NOMO-1 treated with DMSO at 0.1 percent for 48 hours (cell line): ENCODE results near the gene EMP3.
"Not testable (repeated sequence)": the region's sequence is repeated elsewhere in the genome, so short reads cannot be mapped to it uniquely, and the experiment has no call there.

Source experiments
- DNase-seq: peaks from one replicate; lab custom pipeline; 2025; ENCODE audit not compliant: unreplicated experiment; lab: John Stamatoyannopoulos, UW

EMP3 gene, protein sequence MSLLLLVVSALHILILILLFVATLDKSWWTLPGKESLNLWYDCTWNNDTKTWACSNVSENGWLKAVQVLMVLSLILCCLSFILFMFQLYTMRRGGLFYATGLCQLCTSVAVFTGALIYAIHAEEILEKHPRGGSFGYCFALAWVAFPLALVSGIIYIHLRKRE

DNA sequence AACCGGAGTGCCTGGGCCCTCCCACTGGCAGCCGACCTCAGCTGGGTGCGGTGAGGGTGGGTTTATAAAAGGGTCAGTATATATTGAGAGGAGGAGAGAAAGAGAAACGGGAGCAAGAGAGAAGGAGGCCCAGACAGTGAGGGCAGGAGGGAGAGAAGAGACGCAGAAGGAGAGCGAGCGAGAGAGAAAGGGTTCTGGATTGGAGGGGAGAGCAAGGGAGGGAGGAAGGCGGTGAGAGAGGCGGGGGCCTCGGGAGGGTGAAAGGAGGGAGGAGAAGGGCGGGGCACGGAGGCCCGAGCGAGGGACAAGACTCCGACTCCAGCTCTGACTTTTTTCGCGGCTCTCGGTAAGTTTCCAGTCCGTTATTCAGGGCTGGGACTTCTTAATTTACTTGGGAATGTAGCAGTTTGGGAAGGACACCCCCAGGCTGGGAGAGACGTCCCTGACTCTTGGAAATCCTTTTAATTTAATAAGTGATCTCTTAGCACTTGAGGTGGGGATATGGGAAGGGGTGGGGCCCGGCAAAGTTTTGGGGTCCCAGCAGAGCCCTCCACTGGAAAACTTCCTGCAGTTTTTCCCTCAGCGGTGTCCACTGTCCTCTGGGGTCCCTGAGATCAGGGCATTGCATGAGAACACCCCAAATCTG lies at the start of gene EMP3:
TSS of gene EMP3 (plus strand) at position 288 of the 646 bp plus-strand sequence. CDS start 1,293 bp downstream, outside the sequence.
- peak; percentile 91 for DNase-seq

DNA sequence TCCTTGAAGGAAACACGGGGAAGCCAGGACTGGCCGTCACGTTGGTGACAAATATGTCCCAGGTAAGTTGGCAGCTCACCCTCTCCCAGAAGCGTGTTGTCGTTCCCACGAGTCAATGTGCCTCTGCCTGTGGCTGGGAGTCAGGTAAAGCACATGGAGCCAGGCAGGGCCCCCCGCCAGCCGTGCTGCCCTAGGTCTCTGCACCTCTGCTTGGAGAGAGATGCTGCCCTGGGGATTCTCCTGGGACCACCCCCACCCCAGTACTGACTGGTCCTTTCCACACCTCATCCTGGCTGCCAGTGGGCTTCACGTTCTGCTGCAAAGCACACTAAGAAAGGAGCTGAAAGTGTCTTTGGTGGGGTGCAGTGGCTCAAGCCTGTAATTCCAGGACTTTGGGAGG lies 45.6 kb upstream of the EMP3 start:
- DNase-seq: no peak

DNA sequence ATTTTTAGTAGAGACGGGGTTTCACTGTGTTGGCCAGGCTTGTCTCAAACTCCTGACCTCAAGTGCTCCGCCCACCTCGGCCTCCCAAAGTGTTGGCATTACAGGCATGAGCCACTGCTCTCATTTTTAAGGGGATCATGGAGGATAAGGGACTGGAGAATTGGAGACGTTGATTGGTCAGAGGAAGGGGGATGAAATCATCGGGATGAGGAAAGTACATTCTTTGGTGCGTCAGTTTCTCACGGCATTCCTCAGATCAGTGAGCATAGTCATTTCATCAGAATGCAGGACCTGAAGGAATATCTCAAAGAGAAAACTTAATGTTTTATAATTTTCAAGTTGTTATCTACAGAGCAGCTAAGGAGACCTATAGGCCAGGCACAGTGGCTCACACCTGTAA lies 41.4 kb upstream of the EMP3 start:
- DNase-seq: no peak

DNA sequence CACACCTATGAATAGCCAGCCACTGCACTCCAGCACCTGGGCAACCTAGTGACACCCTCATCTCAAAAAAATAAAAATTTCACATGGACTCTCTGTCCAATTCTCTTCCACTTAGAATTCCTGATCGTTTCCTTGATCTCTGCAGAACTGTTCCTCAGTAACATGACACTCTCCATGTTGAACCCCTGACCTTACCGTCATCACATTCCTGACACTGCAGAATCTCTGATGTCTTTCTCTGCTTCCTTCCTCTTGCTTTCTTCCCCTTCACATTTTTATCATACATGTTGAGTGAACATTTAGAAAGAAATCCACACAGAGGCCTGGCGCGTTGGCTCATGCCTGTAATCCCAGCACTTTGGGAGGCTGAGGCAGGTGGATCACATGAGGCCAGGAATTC lies 40.5 kb upstream of the EMP3 start:
- DNase-seq: no peak

DNA sequence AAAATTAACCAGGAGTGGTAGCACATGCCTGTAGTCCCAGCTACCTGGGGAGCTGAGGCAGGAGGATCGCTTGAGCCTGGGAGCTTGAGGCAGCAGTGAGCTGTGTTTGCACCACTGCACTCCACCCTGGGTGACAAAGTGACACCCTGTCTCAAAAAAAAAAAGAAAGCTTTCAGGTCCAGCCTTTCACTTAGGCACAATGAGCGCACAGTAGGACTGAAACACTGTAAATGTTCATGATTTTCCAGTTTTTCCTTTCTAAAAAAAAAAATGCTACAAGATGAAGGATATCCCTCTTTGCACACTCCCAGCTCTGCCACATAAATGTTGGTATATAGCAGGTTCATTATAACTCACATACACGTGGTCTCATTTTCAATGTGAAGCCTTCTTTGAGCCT lies 37.6 kb upstream of the EMP3 start:
- no peak for DNase-seq

DNA sequence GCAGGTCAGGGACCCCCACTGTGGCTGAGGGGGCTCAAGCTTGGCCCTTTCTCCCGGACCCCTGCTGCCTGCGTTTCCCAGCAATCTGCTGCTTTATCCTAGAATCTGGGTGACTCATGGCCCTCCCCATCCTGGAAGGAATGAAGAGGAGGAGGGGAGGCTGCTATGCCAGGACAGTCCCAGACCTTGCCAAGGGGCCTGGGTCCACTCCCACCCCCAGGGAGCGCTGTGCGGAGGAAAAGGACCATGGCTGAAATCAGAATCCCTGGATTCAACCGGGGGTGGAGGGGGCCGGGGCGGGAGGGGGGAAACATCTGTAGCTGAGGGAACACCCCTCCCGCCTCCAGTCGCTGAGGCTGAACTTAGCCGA lies 35.0 kb upstream of the EMP3 start:
- no peak for DNase-seq

DNA sequence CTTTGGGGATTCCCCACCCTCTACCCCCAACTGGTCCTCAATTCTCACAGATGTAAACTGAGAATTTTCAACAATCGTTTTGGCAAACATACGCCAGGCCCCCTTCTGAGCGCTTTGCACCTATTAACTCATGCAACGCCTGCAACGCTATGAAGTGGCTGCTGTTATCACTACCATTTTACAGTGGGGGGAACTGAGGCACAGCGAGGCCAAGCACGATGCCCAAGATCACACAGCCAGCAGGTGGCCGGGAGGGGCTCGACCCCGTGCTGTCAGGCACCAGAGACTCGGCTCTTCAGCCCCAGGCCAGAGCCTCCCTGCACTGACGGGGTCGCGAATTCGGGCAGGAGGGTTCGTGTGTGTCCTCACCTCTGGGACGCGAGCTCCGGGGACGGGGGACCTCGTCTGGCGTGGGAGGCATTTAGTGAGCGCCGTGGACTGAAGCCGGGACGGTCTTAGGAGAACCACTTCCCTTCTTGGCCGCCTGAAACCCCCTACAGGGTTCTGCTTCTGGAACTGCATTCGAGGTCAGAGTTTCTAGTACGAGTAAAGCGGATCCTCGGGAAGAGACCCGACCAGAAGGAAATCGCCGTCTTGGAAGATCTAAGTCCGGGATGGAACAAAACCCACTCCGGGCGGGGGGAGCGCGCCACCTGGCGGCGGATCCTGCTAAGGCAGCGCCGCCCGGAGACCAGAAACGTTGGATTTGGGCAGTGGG lies 34.4 kb upstream of the EMP3 start:
- peak; percentile 31 for DNase-seq

DNA sequence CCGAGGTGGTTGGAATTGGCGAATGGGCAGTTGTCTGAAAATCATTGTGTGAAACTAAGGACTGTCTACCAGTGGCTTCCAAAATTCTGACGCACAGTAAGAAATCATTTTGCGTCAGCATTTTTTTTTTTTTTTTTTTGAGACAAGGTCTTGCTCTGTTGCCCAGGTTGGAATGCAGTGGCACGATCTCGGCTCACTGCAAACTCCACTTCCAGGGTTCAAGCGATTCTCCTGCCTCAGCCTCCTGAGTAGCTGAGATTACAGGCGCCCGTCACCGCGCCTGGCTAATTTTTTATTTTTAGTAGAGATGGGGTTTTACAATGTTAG lies 33.9 kb upstream of the EMP3 start:
- not testable (repeated sequence) for DNase-seq

DNA sequence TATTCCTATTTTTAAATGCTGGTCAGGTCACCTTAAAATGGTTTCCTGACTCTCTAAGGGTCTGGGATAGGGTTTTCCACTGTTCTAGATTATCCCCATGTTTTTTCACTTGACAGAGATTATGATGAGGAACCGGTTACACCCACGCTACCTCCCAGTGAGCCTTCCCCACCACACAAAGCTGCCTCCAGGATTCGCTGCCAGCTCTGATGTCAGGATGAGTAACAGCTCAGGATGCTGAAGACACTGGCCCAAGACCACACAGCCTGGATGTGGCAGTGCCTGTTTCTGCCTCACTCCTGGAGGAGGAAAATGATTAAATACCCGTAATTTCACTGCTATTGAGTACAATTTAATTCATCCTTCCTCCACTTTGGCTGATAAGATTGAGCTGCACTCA lies 32.6 kb upstream of the EMP3 start:
- no peak for DNase-seq

DNA sequence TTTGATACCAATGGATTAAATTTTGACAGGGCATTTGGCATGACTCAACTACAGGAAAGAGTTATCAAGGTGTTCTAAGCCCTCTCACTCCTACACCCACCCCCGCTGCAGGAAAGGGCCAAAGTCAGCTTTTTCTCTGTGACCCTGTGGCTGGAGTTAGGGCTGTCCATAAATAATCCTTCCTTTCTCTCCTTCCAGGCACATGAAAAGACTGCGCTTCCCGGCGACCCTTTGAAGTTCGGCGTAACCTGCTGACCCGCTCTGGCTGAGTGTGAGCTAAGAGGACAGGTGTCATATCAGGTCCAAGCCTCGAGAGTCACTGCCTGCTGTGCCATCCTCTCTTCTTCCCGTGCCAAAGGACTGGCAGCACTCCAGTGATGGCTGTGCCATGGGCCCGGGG lies 29.9 kb upstream of the EMP3 start:
- DNase-seq: no peak

DNA sequence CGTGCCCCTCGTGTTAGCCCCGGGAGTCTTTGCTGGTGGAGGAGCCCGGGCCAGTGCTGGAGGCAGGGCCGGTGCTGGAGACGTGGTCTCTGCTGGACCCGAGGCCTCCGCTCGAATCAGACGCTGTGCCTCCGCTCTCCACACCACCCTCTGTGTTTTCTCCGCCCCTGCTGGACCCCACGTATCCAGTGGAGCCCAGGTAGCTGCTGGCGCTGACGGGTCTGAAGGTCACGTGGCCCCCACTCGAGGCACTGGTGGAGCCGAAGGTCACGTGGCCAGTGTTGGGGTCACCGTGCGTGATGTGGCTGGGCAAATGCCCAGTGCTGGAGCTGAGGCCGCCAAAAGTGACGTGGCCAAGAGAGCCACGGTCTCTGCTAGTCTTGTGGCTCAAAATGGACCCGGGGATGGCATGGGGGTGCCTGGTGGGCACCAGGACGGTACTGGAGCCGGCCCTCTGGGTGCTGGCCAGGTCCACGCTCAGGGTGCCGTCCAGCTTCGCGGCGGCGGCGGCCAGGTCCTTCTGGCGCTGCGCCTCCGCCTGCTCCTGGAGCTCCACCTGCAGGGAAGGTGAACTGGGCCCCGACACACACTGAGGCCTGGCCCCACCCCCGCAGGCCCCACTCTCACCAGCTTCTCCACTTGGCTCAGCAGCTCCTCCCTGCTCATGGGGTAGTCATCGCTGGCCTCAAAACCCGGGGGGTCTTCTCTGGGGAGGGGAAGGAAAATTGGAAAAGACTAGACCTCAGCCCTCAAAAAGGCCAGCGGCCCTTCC lies 28.2 kb upstream of the EMP3 start:
- DNase-seq: no peak

DNA sequence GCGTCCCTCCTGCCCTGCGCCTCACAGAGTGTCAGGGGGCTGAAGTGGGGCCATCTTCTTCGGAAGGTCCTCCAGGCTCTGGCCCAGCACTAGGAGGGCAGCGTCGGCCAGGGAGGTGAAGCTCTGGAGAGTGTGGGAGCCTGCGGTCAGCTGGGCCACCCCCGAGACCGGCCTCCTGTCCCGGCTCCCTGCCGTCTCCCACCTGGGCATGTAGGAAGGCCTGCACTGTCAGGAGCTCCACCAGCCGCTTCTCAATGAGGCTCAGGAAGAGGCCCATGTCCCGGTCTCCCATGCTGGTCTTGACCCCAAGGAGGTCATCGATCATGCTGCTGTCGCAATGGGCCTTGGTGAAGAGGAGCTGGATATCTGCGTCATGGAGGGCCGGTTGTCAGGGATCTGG lies 27.4 kb upstream of the EMP3 start:
- DNase-seq: no peak

DNA sequence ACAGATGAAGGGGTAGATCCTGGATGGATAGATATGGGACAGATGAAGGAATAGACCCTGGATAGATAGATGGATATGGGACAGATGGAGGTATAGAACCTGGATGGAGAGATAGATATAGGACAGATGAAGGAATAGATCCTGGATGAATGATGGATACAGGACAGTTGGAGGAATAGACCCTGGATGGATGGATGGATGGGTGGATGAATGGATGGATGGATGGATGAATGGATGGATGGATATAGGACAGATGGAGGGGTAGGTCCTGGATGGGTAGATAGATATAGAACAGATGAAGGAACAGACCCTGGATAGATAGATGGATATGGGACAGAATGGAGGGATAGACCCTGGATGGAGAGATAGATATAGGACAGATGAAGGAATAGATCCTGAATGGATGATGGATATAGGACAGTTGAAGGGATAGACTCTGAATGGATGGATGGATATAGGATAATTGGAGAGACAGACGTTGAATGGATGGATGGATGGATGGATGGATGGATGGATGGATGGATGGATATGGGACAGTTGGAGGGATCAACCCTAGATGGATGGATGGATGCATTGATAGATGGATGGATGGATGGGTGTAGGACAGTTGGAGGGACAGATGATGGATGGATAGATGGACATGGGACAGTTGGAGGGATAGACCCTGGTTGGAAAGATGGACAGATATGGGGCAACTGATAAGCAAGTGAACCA lies 23.3 kb upstream of the EMP3 start:
- DNase-seq: no peak

DNA sequence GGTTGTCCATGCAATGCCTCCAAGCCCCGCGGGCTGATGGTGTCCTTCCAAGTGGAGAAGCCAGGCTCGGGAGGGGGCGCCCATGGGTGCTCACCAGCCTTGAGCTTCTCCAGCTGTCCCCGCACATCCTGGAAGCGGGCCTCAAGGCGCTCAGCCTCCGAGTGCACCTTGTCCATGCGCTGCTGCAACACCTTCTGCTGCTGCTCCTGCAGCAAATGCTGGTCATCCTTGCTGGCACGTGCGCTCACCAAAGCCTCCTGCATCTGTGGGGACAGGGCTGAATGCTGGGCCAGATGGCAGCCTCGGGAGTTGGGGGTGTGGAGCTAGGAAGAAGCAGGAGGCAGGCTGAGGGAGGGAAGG lies 22.8 kb upstream of the EMP3 start:
- no peak for DNase-seq

DNA sequence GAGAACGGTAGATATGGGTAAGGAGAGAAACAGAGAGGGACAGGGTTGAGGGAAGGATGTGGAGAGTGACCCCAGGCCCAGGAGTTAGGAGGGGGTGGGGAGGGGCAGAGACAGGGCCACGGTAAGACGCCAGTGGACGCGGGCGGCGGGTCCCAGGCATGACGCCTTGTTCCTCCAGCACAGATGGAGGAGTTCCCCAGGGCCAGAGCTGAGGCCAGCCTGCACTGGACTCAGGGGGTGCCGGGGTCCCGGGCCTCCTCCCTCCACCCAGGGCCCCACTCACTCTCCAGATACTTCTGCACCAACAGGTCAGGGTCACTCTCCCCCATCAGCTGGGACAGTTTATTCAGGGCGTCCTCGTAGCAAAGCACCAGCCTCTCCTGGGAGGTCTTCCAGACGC lies 22.0 kb upstream of the EMP3 start:
- no peak for DNase-seq

DNA sequence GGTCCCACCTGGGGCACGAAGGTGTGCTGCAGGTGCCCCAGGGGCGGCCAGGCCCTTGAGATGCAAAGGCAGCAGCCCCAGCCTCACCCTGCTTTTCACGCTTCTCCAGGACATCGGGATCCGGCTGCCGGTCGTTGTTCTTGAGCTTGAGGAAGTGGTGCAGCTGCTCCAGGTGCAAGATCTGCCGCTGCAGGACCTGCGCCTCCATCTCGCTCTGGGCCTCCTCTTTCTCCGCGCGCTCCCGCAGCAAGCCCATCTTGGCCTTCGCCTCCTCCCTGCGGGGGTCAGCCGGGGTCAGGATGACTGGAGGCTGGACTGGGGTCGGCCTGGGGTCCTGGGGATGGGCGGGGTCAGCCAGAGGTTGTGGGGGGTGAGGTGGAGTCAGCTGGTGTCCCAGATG lies 21.5 kb upstream of the EMP3 start:
- DNase-seq: no peak

DNA sequence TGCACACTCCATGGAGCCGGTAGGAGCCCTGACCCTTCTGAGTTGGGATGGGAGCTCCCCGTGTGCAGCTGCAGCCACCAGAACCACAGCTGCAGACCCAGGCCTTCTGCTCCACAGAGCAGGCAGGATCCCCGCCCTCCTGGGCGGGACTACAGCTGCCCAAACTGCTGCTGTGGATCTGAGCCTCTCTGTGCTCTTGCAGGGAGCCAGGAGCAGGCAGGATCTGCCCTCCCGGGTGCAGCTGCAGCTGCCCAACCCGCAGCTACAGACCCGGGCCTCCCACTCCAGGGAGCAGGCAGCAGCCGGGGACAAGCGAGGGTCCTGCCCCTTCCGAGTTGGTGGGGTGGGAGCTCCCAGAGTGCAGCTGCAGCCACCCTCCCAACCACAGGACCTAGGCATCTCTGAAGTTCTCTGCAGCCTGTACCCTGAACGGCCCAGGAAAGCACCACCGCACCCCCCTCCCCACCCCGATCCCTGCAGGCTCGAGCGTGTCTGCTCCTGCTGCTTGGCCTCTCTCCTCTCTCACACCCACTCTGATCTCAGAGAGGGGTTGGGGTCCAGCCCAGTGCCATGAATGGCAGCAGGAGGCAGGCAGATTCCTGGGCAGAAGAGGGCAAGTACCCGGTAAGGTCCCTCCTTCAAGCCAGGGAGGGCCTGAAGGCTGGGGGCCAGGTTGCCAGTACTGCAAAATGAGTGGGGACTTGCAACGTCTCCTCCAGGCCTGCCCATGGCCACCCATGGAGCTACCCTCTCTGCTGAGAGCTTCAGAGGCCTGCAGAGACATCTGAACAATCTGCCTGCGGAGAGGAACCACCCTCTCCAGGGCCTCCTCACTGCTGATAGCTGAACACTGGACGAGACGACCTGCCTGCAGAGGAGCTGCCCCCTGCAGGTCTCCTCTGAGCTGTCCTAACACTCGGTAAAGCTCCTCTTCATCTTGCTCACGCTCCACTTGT lies 16.4 kb upstream of the EMP3 start:
- no peak for DNase-seq

DNA sequence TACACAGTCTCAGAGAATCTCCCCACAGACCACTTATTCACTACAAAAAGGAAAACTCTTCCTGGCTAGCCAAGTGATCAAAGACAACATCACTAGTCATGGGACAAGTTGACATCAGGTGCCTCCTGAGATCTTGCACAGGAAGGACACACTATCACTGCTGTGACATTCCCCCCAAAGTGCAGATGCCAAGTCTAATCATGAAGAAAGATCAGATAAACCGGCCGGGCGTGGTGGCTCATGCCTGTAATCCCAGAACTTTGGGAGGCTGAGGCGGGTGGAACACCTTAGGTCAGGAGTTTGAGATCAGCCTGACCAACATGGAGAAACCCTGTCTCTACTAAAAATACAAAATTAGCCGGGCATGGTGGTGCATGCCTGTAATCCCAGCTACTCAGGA lies 15.6 kb upstream of the EMP3 start:
- not testable (repeated sequence) for DNase-seq

DNA sequence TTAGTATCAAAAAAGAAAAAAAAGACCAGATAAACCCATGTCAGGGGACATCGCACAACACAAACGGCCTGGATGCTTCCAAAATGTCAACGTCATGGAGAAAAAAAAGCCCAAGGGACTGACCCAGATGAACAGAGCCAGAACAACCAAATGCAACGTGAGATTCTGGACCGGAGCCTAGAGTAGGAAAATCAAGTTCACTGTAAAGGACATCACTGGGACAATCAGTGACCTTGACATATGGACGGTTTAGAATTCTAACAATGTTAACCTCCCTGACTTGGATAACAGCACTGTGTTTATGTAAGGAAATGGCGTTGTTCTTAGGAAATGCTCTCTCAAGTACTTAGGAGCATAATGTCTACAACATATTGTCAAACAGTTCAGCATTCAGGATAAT lies 15.1 kb upstream of the EMP3 start:
- DNase-seq: no peak

DNA sequence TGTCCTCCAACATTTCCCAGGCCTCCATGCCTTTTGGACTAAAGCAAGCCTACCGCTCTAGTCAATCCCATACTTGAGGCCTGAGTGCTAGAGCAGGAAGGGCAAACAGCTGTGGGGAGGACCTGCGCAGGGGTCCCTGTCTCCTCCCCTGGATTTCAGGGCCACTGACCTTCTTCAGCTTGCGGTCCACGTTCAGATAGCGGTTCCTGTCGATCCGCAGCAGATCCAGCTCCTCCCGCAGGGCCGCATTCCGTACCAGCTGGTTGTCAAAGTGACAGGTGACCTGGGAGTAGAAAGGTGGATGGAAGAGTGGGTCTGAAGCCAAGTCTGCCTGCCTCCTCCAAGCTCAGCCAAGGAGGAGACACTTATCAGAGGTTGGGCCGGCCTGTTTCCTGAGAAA lies 14.0 kb upstream of the EMP3 start:
- no peak for DNase-seq
